Superior temporal gyrus (tissue), 1 donor: Measurements from ENCODE around the gene ZNF316.
"Not testable (repeated sequence)": the region's sequence is repeated elsewhere in the genome, so short reads cannot be mapped to it uniquely, and the experiment has no call there.

ENCODE experiments used
- DNase-seq: peaks from one replicate; pipeline ENCODE4 v3.0.0-alpha.2; 2016; ENCODE audit errors: extremely low spot score

The ZNF316 gene

GRCh38 chr7:6647080-6647479 is 10.0 kb downstream of the ZNF316 start:
- DNase-seq: no peak

- no peak for DNase-seq
Measured at GRCh38 chr7:6647541-6647940, 10.4 kb downstream of the ZNF316 start.

GRCh38 chr7:6648066-6648814 is 11.1 kb downstream of the ZNF316 start:
- no peak for DNase-seq

GRCh38 chr7:6648815-6649104 is 11.6 kb downstream of the ZNF316 start:
- no peak for DNase-seq

GRCh38 chr7:6649241-6649961 is 12.3 kb downstream of the ZNF316 start:
- no peak for DNase-seq

GRCh38 chr7:6650086-6650485 is 13.0 kb downstream of the ZNF316 start:
- DNase-seq: no peak

- no peak for DNase-seq
Measured at GRCh38 chr7:6650521-6651011, 13.4 kb downstream of the ZNF316 start.

GRCh38 chr7:6651851-6652445 is 14.8 kb downstream of the ZNF316 start:
- DNase-seq: no peak

GRCh38 chr7:6652446-6653011 is 15.4 kb downstream of the ZNF316 start:
- DNase-seq: no peak

GRCh38 chr7:6653071-6654003 is 16.2 kb downstream of the ZNF316 start:
- DNase-seq: no peak

GRCh38 chr7:6654113-6654841 is 17.2 kb downstream of the ZNF316 start:
- no peak for DNase-seq

- DNase-seq: no peak
Measured at GRCh38 chr7:6654842-6655610, 17.9 kb downstream of the ZNF316 start.

- no peak for DNase-seq
Measured at GRCh38 chr7:6655636-6656385, 18.7 kb downstream of the ZNF316 start.

GRCh38 chr7:6656413-6656812 is 19.3 kb downstream of the ZNF316 start:
- no peak for DNase-seq

GRCh38 chr7:6658618-6659345 is 21.7 kb downstream of the ZNF316 start:
- no peak for DNase-seq

GRCh38 chr7:6670851-6671250 is 33.7 kb downstream of the ZNF316 start:
- not testable (repeated sequence) for DNase-seq

GRCh38 chr7:6675807-6676405 is 38.8 kb downstream of the ZNF316 start:
- DNase-seq: no peak

- DNase-seq: no peak
Measured at GRCh38 chr7:6680146-6680545, 43.0 kb downstream of the ZNF316 start.
